Measurements from ENCODE around the gene TNNI3. TPM values are rescaled to one million over a fixed set of nuclear protein-coding genes. Genes with fewer than 3 reads are reported as not detected.
"Not testable (repeated sequence)": the region's sequence is repeated elsewhere in the genome, so short reads cannot be mapped to it uniquely, and the experiment has no call there.

The TNNI3 gene
- total RNA-seq, 2 experiments from 2014 or later, result not detected

DNA sequence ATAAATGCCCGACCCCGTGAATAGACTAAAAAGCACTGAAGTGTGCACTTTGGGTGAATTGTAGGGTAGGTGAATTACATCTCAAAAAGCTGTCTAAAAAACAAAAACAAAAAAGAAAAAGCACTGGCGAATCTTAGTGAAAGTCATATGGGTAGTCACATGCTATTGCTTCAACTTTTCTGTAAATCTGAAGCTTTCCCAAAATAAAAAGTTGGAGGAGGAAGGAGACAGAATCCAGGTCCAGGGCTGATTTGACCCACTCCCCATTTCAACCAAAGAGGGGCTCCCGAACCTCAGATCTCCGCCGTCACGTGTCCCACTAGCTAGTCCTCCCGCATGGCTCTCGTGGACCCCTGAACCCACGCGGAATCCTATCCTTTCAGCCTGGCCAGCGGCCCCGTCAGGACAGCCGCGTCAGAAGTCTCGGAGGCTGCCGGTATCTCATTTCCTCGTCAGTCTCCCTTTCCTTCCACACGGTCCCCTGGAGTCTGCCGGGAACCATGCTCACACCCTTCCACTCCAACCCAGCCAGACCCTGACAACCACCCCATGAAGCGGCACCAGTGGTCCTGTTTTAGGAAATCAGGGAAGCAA lies 46.2 kb downstream of the TNNI3 start:
- peaks cover 38% of the 10 kb centered on the region for H3K36me3 Mint-ChIP-seq (ENCODE audit: low read depth)
- CTCF ChIA-PET, result no interaction called here
- TF ChIP-seq, protein P1, sequence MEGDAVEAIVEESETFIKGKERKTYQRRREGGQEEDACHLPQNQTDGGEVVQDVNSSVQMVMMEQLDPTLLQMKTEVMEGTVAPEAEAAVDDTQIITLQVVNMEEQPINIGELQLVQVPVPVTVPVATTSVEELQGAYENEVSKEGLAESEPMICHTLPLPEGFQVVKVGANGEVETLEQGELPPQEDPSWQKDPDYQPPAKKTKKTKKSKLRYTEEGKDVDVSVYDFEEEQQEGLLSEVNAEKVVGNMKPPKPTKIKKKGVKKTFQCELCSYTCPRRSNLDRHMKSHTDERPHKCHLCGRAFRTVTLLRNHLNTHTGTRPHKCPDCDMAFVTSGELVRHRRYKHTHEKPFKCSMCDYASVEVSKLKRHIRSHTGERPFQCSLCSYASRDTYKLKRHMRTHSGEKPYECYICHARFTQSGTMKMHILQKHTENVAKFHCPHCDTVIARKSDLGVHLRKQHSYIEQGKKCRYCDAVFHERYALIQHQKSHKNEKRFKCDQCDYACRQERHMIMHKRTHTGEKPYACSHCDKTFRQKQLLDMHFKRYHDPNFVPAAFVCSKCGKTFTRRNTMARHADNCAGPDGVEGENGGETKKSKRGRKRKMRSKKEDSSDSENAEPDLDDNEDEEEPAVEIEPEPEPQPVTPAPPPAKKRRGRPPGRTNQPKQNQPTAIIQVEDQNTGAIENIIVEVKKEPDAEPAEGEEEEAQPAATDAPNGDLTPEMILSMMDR (IDR thresholded peaks at IDR 0.05), result no peak

DNA sequence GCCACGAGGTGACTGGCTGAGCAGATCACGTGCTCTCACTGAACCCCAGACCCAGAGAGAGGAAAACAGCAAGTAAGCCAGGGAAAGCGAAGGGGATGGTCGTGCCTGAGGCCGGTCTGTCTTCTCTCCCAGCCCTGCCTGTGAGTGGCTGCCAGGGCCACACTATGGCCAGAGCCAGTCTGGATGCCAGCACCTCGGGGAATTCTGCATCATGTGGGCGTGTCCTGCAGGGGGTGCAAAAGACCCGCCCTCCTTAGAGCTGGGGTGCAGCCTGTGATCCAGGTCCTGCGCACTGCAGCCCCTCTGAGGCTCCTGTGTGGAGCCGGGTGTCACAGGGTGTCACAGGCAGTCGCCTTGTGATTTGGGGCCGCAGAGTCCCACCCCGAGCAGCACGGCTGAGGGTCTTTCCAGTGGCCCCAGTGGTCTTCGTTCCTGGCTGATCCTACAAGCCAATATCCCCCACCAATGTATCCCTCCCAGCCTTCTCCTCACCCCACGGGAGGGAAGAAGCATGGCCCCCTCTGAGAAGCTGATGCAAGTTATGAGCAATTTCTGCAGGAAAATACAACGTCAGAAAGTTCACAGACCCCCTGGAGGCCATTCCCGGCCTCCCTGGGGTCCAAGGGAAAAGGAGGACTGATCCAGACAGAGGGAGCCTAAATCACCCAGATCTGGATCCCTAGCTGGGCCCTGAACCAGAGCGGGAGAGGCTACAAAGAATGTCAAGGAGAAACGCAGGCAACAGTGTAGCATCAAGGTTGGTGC lies 47.8 kb downstream of the TNNI3 start:
- Mint-ChIP-seq H3K4me1 (ENCODE audit: low read depth) (no peaks in the 10 kb centered on the region), H3K36me3 (ENCODE audit: low read depth) (peaks cover 44% of the 10 kb centered on the region), H3K27ac (no peak overlapping the region), H3K27me3 (no peaks in the 10 kb centered on the region), H3K4me3 (no peak overlapping the region), H3K9me3 (no peaks in the 10 kb centered on the region)
- no peak for ATAC-seq (ENCODE audit: poor library complexity)
- H3K9me3 ChIP-seq (ENCODE audit: control insufficient read depth in 1 of 2, insufficient read depth in 1 of 2, low read length in 2 of 2), result no peaks in the 10 kb centered on the region
- no peaks in the 10 kb centered on the region for H3K27me3 ChIP-seq (ENCODE audit: control insufficient read depth in 1 of 2, insufficient read depth in 2 of 2, low read length in 2 of 2)
- DNase-seq, result no peak
- peaks cover 7% of the 10 kb centered on the region for H3K4me1 ChIP-seq (ENCODE audit: insufficient read depth, low read length)
- ChIA-PET CTCF (no interaction called here), POLR2A (no interaction called here)
- intact Hi-C loops (cut with DNase I, micrococcal nuclease), result no loop called here
- H3K4me3 ChIP-seq (ENCODE audit: low read length), result no peak overlapping the region
- peaks cover 32% of the 10 kb centered on the region for H3K36me3 ChIP-seq (ENCODE audit: insufficient read depth, low read length)
- TF ChIP-seq, protein P1 (IDR thresholded peaks at IDR 0.05), result no peak
- no peak overlapping the region for H3K27ac ChIP-seq (ENCODE audit: low read depth in 1 of 2, low read length in 2 of 2)

More for the DNA sequence above, 46.2 kb downstream of the TNNI3 start:
- Histone ChIP-seq H3K27ac (ENCODE audit: low read depth in 1 of 2, low read length in 2 of 2) (no peak overlapping the region), H3K4me3 (ENCODE audit: low read length) (no peak overlapping the region), H3K27me3 (ENCODE audit: control insufficient read depth in 1 of 2, insufficient read depth in 2 of 2, low read length in 2 of 2) (no peaks in the 10 kb centered on the region), H3K4me1 (ENCODE audit: insufficient read depth, low read length) (peaks cover 23% of the 10 kb centered on the region), H3K9me3 (ENCODE audit: control insufficient read depth in 1 of 2, insufficient read depth in 1 of 2, low read length in 2 of 2) (no peaks in the 10 kb centered on the region), H3K36me3 (ENCODE audit: insufficient read depth, low read length) (peaks cover 34% of the 10 kb centered on the region)
- peaks cover 15% of the 10 kb centered on the region for H3K4me1 Mint-ChIP-seq (ENCODE audit: low read depth)
- no peaks in the 10 kb centered on the region for H3K27me3 Mint-ChIP-seq
- intact Hi-C loops (cut with DNase I, micrococcal nuclease), result no loop called here
- DNase-seq (no peak), ATAC-seq (ENCODE audit: poor library complexity) (no peak)
- POLR2A ChIA-PET, result no interaction called here
- H3K4me3 Mint-ChIP-seq, result no peak overlapping the region
- H3K27ac Mint-ChIP-seq, result no peak overlapping the region
- no peaks in the 10 kb centered on the region for H3K9me3 Mint-ChIP-seq

DNA sequence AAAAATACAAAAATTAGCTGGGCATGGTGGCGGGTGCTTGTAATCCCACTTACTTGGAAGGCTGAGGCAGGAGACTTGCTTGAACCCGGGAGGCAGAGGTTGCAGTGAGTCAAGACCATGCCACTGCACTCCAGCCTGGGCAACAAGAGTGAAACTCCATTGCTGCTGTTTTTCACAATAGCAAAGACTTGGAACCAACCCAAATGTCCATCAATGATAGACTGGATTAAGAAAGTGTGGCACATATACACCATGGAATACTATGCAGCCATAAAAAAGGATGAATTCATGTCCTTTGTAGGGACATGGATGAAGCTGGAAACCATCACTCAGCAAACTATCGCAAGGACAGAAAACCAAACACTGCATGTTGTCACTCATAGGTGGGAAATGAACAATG lies 50.3 kb downstream of the TNNI3 start:
- DNase-seq; CTCF ChIA-PET; H3K9me3 Mint-ChIP-seq; H3K27ac Mint-ChIP-seq; H3K4me3 ChIP-seq (ENCODE audit: low read length); H3K27me3 ChIP-seq (ENCODE audit: control insufficient read depth in 1 of 2, insufficient read depth in 2 of 2, low read length in 2 of 2); ATAC-seq (ENCODE audit: poor library complexity); H3K4me1 Mint-ChIP-seq (ENCODE audit: low read depth); H3K4me3 Mint-ChIP-seq; POLR2A ChIA-PET; H3K4me1 ChIP-seq (ENCODE audit: insufficient read depth, low read length); H3K27ac ChIP-seq (ENCODE audit: low read depth in 1 of 2, low read length in 2 of 2); H3K27me3 Mint-ChIP-seq; intact Hi-C loops (cut with DNase I, micrococcal nuclease): not testable (repeated sequence)
- H3K36me3 ChIP-seq (ENCODE audit: insufficient read depth, low read length), result peaks cover 31% of the 10 kb centered on the region
- peaks cover 0 to 11% of the 10 kb centered on the region in 2 experiments for H3K9me3 ChIP-seq (ENCODE audit: control insufficient read depth in 1 of 2, insufficient read depth in 1 of 2, low read length in 2 of 2)
- peaks cover 57% of the 10 kb centered on the region for H3K36me3 Mint-ChIP-seq (ENCODE audit: low read depth)
